HG02798 (cell line): ENCODE measurements around the gene TEKTIP1.

ENCODE experiments used
- ATAC-seq: cut with Tn5 transposase; IDR thresholded peaks from one replicate; pipeline ENCODE4 v1.9.1; 2021; ENCODE audit warnings: mild to moderate bottlenecking; ENCODE audit not compliant: unreplicated experiment, poor library complexity

The TEKTIP1 gene

GRCh38 chr19:3535981-3536380, 3.0 kb upstream of the TEKTIP1 start:
- ATAC-seq = no peak

GRCh38 chr19:3536429-3537100, 2.4 kb upstream of the TEKTIP1 start:
- no peak for ATAC-seq

DNA sequence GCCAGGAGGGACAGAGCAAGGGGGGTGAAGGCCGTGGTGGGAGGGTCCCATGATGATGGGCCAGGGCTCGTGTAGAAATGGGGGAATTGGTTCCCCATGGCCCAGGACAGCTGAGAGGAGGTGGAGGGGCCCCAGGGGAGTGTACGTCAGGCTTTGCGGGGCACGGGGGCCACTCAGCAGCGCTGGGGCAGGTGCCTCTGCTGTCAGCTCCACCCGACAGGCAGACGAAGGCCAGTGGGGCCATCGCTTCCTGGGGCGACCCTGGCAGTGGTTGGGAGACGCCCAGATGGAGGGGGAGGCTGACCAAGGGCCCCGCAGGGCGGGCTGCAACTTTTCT, 1.9 kb upstream of the TEKTIP1 start:
- ATAC-seq = no peak

- no peak for ATAC-seq
These were observed 1.3 kb upstream of the TEKTIP1 start for GRCh38 chr19:3537438-3538240.

- ATAC-seq = no peak
These were observed 580 bp upstream of the TEKTIP1 start for GRCh38 chr19:3538258-3538929.

DNA sequence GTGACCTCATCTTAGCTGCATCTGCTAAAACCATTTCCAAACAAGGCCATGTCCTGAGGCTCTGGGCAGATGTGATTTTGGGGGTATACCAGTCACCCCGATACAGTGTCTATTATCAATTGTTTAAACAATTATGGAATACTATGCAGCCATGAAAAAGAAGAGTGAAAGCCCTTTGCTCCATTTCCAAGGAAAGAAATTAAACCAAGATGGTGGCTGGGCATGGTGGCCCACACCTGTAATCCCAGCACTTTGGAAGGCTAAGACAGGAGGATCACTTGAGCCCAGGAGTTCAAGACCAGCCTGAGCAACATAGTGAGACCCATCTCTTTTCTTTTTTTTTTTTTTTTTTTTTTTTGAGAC, 763 bp downstream of the TEKTIP1 start:
- no peak for ATAC-seq

- no peak for ATAC-seq
These were observed 4.4 kb downstream of the TEKTIP1 start for GRCh38 chr19:3543150-3544057.

DNA sequence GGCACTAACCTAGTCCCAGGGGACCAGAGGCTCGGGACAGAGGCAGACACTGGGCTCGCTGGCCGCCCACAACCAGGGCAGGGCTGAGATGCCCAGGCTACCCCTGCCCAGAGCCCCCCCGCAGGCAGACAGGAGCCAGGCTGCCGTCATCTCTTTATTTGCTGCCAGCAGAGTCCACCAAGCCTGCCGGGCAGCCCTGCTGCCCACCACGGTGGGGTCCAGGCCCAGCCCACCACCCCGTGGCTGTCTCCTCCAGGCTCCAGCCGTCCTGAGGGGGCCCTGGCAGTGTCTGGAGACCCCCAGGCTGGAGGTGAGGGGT, 5.0 kb downstream of the TEKTIP1 start:
- no peak for ATAC-seq

- ATAC-seq = peak; percentile 46
These were observed 6.0 kb downstream of the TEKTIP1 start for GRCh38 chr19:3544742-3545668.

DNA sequence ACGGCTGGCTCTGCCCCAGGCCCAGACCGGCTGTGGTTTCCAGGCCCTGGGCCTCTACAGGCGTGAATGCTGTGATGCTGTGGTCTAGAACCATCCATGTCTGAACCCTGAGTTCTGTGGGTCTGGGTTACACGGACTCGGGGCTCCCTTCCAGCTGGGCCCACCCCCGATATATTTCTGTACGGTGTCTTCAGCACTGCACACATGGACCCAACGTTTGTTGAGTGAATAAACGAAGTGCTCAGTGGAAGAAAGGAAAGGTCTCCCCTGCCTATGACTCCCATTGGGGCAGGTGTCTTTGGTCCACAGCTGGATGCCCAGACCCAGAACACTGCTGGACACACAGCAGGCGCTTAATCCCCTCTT, 6.7 kb downstream of the TEKTIP1 start:
- ATAC-seq = no peak

DNA sequence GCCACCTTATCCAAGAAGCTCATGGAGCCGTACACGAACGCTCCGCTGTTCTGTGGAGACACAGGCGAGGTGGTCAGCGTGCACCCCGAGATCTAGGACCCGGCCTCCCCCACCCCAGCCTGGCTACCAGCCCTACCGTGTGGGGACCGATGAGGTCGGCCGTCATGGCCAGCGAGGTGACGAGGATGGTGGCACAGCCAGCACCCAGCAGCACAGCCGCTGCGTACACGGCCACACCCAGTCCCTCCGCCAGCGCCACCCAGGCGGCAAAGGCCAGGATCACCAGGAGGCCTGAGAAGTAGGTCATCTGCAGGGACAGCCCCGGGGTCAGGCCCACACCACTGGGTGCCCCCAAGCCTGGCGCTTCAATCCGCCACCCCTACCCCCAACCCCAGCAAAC, 7.1 kb downstream of the TEKTIP1 start:
- ATAC-seq = no peak

GRCh38 chr19:3547301-3547731, 8.3 kb downstream of the TEKTIP1 start:
- no peak for ATAC-seq

DNA sequence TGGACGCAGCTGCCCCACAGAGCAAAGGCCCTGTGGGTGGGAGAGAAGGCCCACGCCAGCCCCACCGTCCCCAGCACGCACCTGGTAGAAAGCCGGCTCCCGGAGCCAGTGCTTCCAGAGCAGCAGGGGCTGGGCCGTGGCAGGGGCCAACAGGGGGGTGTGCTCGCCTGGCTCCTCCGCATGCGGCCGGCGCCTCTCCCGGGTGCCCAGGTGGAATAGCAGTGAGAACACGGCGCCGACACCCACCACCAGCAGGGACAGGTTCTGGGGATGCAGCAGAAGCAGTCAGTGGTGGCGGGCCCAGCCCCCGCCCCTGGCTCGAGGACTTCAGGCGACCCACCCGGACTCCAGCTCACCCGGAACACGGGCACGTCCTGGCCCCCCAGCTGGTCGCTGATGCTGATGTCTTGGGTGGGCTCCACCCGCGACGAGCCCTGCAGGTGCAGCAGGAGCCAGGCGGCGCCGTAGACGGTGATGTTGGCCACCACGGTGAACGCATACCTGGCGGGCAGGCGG, 8.9 kb downstream of the TEKTIP1 start:
- ATAC-seq = no peak

GRCh38 chr19:3548606-3549005, 9.6 kb downstream of the TEKTIP1 start:
- ATAC-seq = no peak

- ATAC-seq = no peak
These were observed 10.8 kb downstream of the TEKTIP1 start for GRCh38 chr19:3549816-3550215.

DNA sequence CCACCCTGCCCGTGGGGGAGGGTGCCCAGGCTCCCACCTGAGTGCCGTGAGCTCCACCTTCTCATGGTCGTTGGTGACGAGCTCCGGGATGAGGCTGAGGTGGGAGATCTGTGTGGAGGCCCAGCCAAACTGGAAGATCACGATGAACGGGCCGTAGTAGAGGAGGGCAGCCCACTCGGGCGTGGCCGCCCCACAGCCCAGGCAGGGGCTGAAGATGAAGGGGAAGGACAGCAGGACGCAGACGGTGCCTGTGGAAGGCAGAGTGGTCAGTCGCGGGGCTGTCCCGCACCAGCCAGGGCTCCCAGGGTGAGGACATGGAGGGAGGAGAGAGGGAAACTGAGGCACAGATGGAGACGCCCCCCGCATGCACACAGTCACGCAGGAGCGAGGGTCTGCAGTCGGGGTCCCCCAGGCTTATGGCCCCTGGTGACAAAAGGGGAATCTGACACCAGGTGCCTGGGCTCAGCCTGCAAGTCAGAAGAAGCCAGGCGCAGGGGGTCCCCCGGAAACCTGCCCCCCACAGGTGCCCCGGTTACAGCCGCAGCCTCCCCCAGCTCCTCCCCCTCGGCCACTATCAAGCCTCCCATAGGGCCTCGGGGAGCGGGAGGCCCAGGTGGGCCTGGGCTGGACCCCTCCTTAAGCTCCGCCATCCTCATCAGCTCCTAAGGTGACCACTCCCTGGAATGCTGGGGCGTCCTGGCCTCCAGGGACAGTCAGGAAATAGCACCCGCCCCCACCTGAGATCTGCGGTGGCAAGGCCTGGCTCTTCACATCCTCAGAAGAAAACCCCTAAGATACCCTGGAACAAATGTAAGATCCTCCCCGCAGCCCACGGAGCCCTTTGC, 12.2 kb downstream of the TEKTIP1 start:
- no peak for ATAC-seq

- ATAC-seq = no peak
These were observed 12.8 kb downstream of the TEKTIP1 start for GRCh38 chr19:3551792-3552095.

GRCh38 chr19:3554254-3555083, 15.5 kb downstream of the TEKTIP1 start:
- no peak for ATAC-seq
